ELR (cell line): ENCODE measurements around the gene C6orf52.
"Not testable (repeated sequence)": the region's sequence is repeated elsewhere in the genome, so short reads cannot be mapped to it uniquely, and the experiment has no call there.

Source experiments
- DNase-seq: peaks from one replicate; pipeline ENCODE4 v3.0.0-alpha.2; 2015; ENCODE audit warnings: low read depth

C6orf52 gene

GRCh38 chr6:10696655-10697054 is 2.2 kb upstream of the C6orf52 start:
- no peak for DNase-seq

- DNase-seq = no peak
Measured at GRCh38 chr6:10695086-10695657, 756 bp upstream of the C6orf52 start.

GRCh38 chr6:10692965-10693538 is 1.4 kb downstream of the C6orf52 start:
- DNase-seq = no peak

- DNase-seq = no peak
Measured at GRCh38 chr6:10690651-10691445, 3.6 kb downstream of the C6orf52 start.

- no peak for DNase-seq
Measured at GRCh38 chr6:10687582-10687981, 6.8 kb downstream of the C6orf52 start.

- no peak for DNase-seq
Measured at GRCh38 chr6:10686901-10687300, 7.5 kb downstream of the C6orf52 start.

- DNase-seq = no peak
Measured at GRCh38 chr6:10685092-10685915, 9.1 kb downstream of the C6orf52 start.

- DNase-seq = no peak
Measured at GRCh38 chr6:10684618-10685017, 9.8 kb downstream of the C6orf52 start.

- no peak for DNase-seq
Measured at GRCh38 chr6:10682355-10682988, 11.9 kb downstream of the C6orf52 start.

GRCh38 chr6:10681795-10682194 is 12.6 kb downstream of the C6orf52 start:
- no peak for DNase-seq

GRCh38 chr6:10678456-10678855 is 16.0 kb downstream of the C6orf52 start:
- DNase-seq = no peak

GRCh38 chr6:10676403-10676802 is 18.0 kb downstream of the C6orf52 start:
- DNase-seq = no peak

GRCh38 chr6:10668126-10668917 is 26.1 kb downstream of the C6orf52 start:
- no peak for DNase-seq

- not testable (repeated sequence) for DNase-seq
Measured at GRCh38 chr6:10665595-10665994, 28.8 kb downstream of the C6orf52 start.

GRCh38 chr6:10662742-10663141 is 31.7 kb downstream of the C6orf52 start:
- DNase-seq = no peak

- no peak for DNase-seq
Measured at GRCh38 chr6:10662207-10662606, 32.2 kb downstream of the C6orf52 start.

GRCh38 chr6:10660431-10661191 is 33.8 kb downstream of the C6orf52 start:
- not testable (repeated sequence) for DNase-seq

- DNase-seq = no peak
Measured at GRCh38 chr6:10659699-10660348, 34.6 kb downstream of the C6orf52 start.

- no peak for DNase-seq
Measured at GRCh38 chr6:10658910-10659698, 35.3 kb downstream of the C6orf52 start.
